Measurements from ENCODE around the gene UBR3. TPM values are rescaled to one million over a fixed set of nuclear protein-coding genes. Genes with fewer than 3 reads are reported as not detected.

Gene UBR3
- total RNA-seq, 1 donor from 2014 or later = 34.4 TPM

- no peak for DNase-seq (ENCODE audit: extremely low spot score, unreplicated experiment)
- Mint-ChIP-seq H3K9me3 (no peaks in the 10 kb centered on the region), H3K27me3 (no peaks in the 10 kb centered on the region), H3K36me3 (peaks cover 4% of the 10 kb centered on the region), H3K4me3 (no peak overlapping the region), H3K4me1 (ENCODE audit: unreplicated experiment) (peaks cover 5% of the 10 kb centered on the region), H3K27ac (no peak overlapping the region)
- no peak for TF ChIP-seq CTCF (conservative IDR thresholded peaks at IDR 0.05)
Measured at GRCh38 chr2:169871994-169872393, 44.7 kb downstream of the UBR3 start.

GRCh38 chr2:169877398-169877797 lies 50.1 kb downstream of the UBR3 start:
- Mint-ChIP-seq H3K4me3 (no peak overlapping the region), H3K27ac (no peak overlapping the region), H3K27me3 (no peaks in the 10 kb centered on the region), H3K4me1 (ENCODE audit: unreplicated experiment) (no peaks in the 10 kb centered on the region), H3K36me3 (peaks cover 8% of the 10 kb centered on the region), H3K9me3 (no peaks in the 10 kb centered on the region)
- no peak for DNase-seq (ENCODE audit: extremely low spot score, unreplicated experiment)
- TF ChIP-seq CTCF (conservative IDR thresholded peaks at IDR 0.05) = peak; percentile 45

- DNase-seq (ENCODE audit: extremely low spot score, unreplicated experiment) = no peak
- no peak overlapping the region for H3K4me3 Mint-ChIP-seq
- TF ChIP-seq CTCF (conservative IDR thresholded peaks at IDR 0.05) = no peak
- H3K9me3 Mint-ChIP-seq = no peaks in the 10 kb centered on the region
- peaks cover 12% of the 10 kb centered on the region for H3K36me3 Mint-ChIP-seq
- H3K27me3 Mint-ChIP-seq = no peaks in the 10 kb centered on the region
- peaks cover 7% of the 10 kb centered on the region for H3K4me1 Mint-ChIP-seq (ENCODE audit: unreplicated experiment)
- no peak overlapping the region for H3K27ac Mint-ChIP-seq
Measured at GRCh38 chr2:169887120-169887519, 59.9 kb downstream of the UBR3 start.

GRCh38 chr2:169891593-169892298 lies 64.5 kb downstream of the UBR3 start:
- Mint-ChIP-seq H3K27ac (peak overlapping the region; percentile 42), H3K27me3 (no peaks in the 10 kb centered on the region), H3K4me3 (no peak overlapping the region), H3K36me3 (peaks cover 8% of the 10 kb centered on the region), H3K4me1 (ENCODE audit: unreplicated experiment) (peaks cover 3% of the 10 kb centered on the region), H3K9me3 (no peaks in the 10 kb centered on the region)
- no peak for TF ChIP-seq CTCF (conservative IDR thresholded peaks at IDR 0.05)
- no peak for DNase-seq (ENCODE audit: extremely low spot score, unreplicated experiment)

GRCh38 chr2:169892951-169893350 lies 65.7 kb downstream of the UBR3 start:
- Mint-ChIP-seq H3K9me3 (no peaks in the 10 kb centered on the region), H3K27me3 (no peaks in the 10 kb centered on the region), H3K4me3 (no peak overlapping the region), H3K27ac (no peak overlapping the region), H3K36me3 (peaks cover 7% of the 10 kb centered on the region), H3K4me1 (ENCODE audit: unreplicated experiment) (no peaks in the 10 kb centered on the region)
- TF ChIP-seq CTCF (conservative IDR thresholded peaks at IDR 0.05) = no peak
- DNase-seq (ENCODE audit: extremely low spot score, unreplicated experiment) = no peak

Data from type B pancreatic cell (in vitro differentiated cells).